ENCODE data around the gene OR4D11.

OR4D11 gene

GRCh38 chr11:59473015-59473414, 30.4 kb upstream of the OR4D11 start, which contains the start of gene OR4D10:
OR4D10 (plus strand) TSS chr11:59473315; CDS start chr11:59477430, 4,115 bp downstream.
- H2BK120ac ChIP-seq (ENCODE audit: low read depth, low read length) = no peak within 1 kb of the TSS
- no peaks in the 10 kb centered on the region for H3K9me3 ChIP-seq (ENCODE audit: control insufficient read depth, low read length)
- H3K4me3 ChIP-seq (ENCODE audit: insufficient read depth in 1 of 2, low read depth in 1 of 2, low read length in 2 of 2) = no peak within 1 kb of the TSS
- no peak within 1 kb of the TSS for H2BK12ac ChIP-seq (ENCODE audit: low read length in 2 of 2)
- no peak within 1 kb of the TSS for H3K4me2 ChIP-seq (ENCODE audit: low read length, poor library complexity, severe bottlenecking)
- no peak within 1 kb of the TSS for H2AFZ ChIP-seq (ENCODE audit: low read depth, low read length)
- no peak for DNase-seq
- no peak within 1 kb of the TSS for H2AK5ac ChIP-seq (ENCODE audit: low read length, severe bottlenecking)
- H2BK15ac ChIP-seq (ENCODE audit: low read depth, poor library complexity, severe bottlenecking) = no peak within 1 kb of the TSS
- no peak within 1 kb of the TSS for H3K9ac ChIP-seq (ENCODE audit: low read length)
- H3K27me3 ChIP-seq (ENCODE audit: control insufficient read depth in 1 of 2, insufficient read depth in 1 of 2, low read length in 2 of 2) = no peaks in the 10 kb centered on the region
- no peak within 1 kb of the TSS for H4K8ac ChIP-seq (ENCODE audit: low read length)
- no peak within 1 kb of the TSS for H2BK5ac ChIP-seq (ENCODE audit: low read depth, low read length, poor library complexity, severe bottlenecking)
- H3K36me3 ChIP-seq (ENCODE audit: control insufficient read depth in 1 of 2, insufficient read depth in 2 of 2, low read depth in 1 of 2, low read length in 2 of 2) = no peaks in the 10 kb centered on the region
- no peaks in the 10 kb centered on the region for H3K4me1 ChIP-seq (ENCODE audit: control insufficient read depth, insufficient read depth, low read depth, low read length)
- H4K91ac ChIP-seq (ENCODE audit: low read length) = no peak within 1 kb of the TSS
- no peak within 1 kb of the TSS for H3K4ac ChIP-seq (ENCODE audit: low read depth in 1 of 2, low read length in 2 of 2)
- H3K79me1 ChIP-seq (replicated peaks; ENCODE audit: low read length, poor library complexity, severe bottlenecking) = no peaks in the 10 kb centered on the region
- no peak within 1 kb of the TSS for H3K27ac ChIP-seq (ENCODE audit: low read length, poor library complexity, severe bottlenecking)
- H3K18ac ChIP-seq (ENCODE audit: low read depth in 1 of 2, low read length in 2 of 2) = no peak within 1 kb of the TSS
- no peak within 1 kb of the TSS for H3K23ac ChIP-seq (ENCODE audit: low read length in 2 of 2)
- no peak within 1 kb of the TSS for H3K14ac ChIP-seq (ENCODE audit: low read length in 2 of 2)

DNA sequence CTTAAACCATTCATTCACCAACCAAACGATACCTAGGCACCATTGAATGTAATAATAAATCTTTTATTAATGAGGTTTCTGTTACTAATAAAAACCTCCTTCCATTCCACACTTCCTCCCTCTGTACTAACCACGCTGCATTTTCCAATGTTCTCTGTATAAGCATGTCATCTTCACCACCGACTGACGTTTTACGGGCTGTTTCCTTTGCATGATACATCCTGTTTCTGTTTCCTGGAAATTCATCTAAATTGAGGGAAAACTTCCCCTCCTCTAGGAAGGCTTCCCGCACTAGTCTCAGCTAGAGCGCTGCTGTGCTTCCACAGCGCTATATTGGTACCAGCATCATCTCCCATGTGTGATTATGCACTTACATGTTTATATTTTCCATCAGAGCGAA, 28.2 kb upstream of the OR4D11 start:
- no peak overlapping the region for H3K27ac ChIP-seq (ENCODE audit: low read length, poor library complexity, severe bottlenecking)
- H3K79me1 ChIP-seq (replicated peaks; ENCODE audit: low read length, poor library complexity, severe bottlenecking) = no peaks in the 10 kb centered on the region
- no peak overlapping the region for H4K91ac ChIP-seq (ENCODE audit: low read length)
- H3K4me3 ChIP-seq (ENCODE audit: insufficient read depth in 1 of 2, low read depth in 1 of 2, low read length in 2 of 2) = no peak overlapping the region
- H3K18ac ChIP-seq (ENCODE audit: low read depth in 1 of 2, low read length in 2 of 2) = no peak overlapping the region
- no peak overlapping the region for H2AK5ac ChIP-seq (ENCODE audit: low read length, severe bottlenecking)
- no peak overlapping the region for H3K4ac ChIP-seq (ENCODE audit: low read depth in 1 of 2, low read length in 2 of 2)
- no peaks in the 10 kb centered on the region for H3K36me3 ChIP-seq (ENCODE audit: control insufficient read depth in 1 of 2, insufficient read depth in 2 of 2, low read depth in 1 of 2, low read length in 2 of 2)
- 89% methylated on average over 6 of the region's 9 CpGs for WGBS
- no peak overlapping the region for H3K14ac ChIP-seq (ENCODE audit: low read length in 2 of 2)
- H2BK120ac ChIP-seq (ENCODE audit: low read depth, low read length) = no peak overlapping the region
- no peak overlapping the region for H3K23ac ChIP-seq (ENCODE audit: low read length in 2 of 2)
- no peak overlapping the region for H2BK5ac ChIP-seq (ENCODE audit: low read depth, low read length, poor library complexity, severe bottlenecking)
- no peaks in the 10 kb centered on the region for H3K9me3 ChIP-seq (ENCODE audit: control insufficient read depth, low read length)
- no peak overlapping the region for H2BK15ac ChIP-seq (ENCODE audit: low read depth, poor library complexity, severe bottlenecking)
- no peak overlapping the region for H2BK12ac ChIP-seq (ENCODE audit: low read length in 2 of 2)
- DNase-seq = no peak
- no peak overlapping the region for H4K8ac ChIP-seq (ENCODE audit: low read length)
- H3K9ac ChIP-seq (ENCODE audit: low read length) = no peak overlapping the region
- no peaks in the 10 kb centered on the region for H3K4me1 ChIP-seq (ENCODE audit: control insufficient read depth, insufficient read depth, low read depth, low read length)
- no peak overlapping the region for H2AFZ ChIP-seq (ENCODE audit: low read depth, low read length)
- no peaks in the 10 kb centered on the region for H3K27me3 ChIP-seq (ENCODE audit: control insufficient read depth in 1 of 2, insufficient read depth in 1 of 2, low read length in 2 of 2)
- H3K4me2 ChIP-seq (ENCODE audit: low read length, poor library complexity, severe bottlenecking) = no peak overlapping the region

- Histone ChIP-seq H3K14ac (ENCODE audit: low read length in 2 of 2) (no peak overlapping the region), H2AK5ac (ENCODE audit: low read length, severe bottlenecking) (no peak overlapping the region), H2BK12ac (ENCODE audit: low read length in 2 of 2) (no peak overlapping the region), H3K27me3 (ENCODE audit: control insufficient read depth in 1 of 2, insufficient read depth in 1 of 2, low read length in 2 of 2) (no peaks in the 10 kb centered on the region), H4K91ac (ENCODE audit: low read length) (no peak overlapping the region), H4K8ac (ENCODE audit: low read length) (no peak overlapping the region), H3K36me3 (ENCODE audit: control insufficient read depth in 1 of 2, insufficient read depth in 2 of 2, low read depth in 1 of 2, low read length in 2 of 2) (no peaks in the 10 kb centered on the region), H3K18ac (ENCODE audit: low read depth in 1 of 2, low read length in 2 of 2) (no peak overlapping the region), H2BK5ac (ENCODE audit: low read depth, low read length, poor library complexity, severe bottlenecking) (no peak overlapping the region), H3K4ac (ENCODE audit: low read depth in 1 of 2, low read length in 2 of 2) (no peak overlapping the region), H2BK120ac (ENCODE audit: low read depth, low read length) (no peak overlapping the region), H2AFZ (ENCODE audit: low read depth, low read length) (no peak overlapping the region), H3K4me3 (ENCODE audit: insufficient read depth in 1 of 2, low read depth in 1 of 2, low read length in 2 of 2) (no peak overlapping the region), H3K9ac (ENCODE audit: low read length) (no peak overlapping the region), H3K27ac (ENCODE audit: low read length, poor library complexity, severe bottlenecking) (no peak overlapping the region), H3K9me3 (ENCODE audit: control insufficient read depth, low read length) (no peaks in the 10 kb centered on the region), H3K4me2 (ENCODE audit: low read length, poor library complexity, severe bottlenecking) (no peak overlapping the region), H3K23ac (ENCODE audit: low read length in 2 of 2) (no peak overlapping the region), H3K79me1 (replicated peaks; ENCODE audit: low read length, poor library complexity, severe bottlenecking) (no peaks in the 10 kb centered on the region), H2BK15ac (ENCODE audit: low read depth, poor library complexity, severe bottlenecking) (no peak overlapping the region), H3K4me1 (ENCODE audit: control insufficient read depth, insufficient read depth, low read depth, low read length) (no peaks in the 10 kb centered on the region)
- DNase-seq = no peak
These were observed 23.5 kb upstream of the OR4D11 start for GRCh38 chr11:59479906-59480305.

DNA sequence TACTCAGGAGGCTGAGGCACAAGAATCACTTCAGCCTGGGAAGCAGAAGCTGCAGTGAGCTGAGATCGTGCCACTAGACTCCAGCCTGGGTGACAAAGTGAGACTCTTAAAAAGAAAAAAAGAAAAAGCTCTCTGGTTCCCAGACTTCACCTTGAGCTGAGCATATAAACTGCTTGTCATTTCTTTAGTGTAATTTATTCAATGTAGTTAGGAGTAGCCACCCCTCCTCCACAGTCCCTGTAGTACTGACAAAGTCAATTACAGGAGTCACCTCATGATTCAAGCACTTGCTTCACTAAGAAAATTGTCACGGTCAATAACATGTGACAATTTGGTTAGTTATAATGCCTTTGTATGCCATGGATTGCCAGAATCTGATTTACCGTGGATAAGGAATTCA, 23.0 kb upstream of the OR4D11 start:
- no peaks in the 10 kb centered on the region for H3K79me1 ChIP-seq (replicated peaks; ENCODE audit: low read length, poor library complexity, severe bottlenecking)
- no peak overlapping the region for H3K4me3 ChIP-seq (ENCODE audit: insufficient read depth in 1 of 2, low read depth in 1 of 2, low read length in 2 of 2)
- WGBS = 77% methylated on average over 3 of the region's 3 CpGs
- H3K4me2 ChIP-seq (ENCODE audit: low read length, poor library complexity, severe bottlenecking) = no peak overlapping the region
- no peak overlapping the region for H2BK12ac ChIP-seq (ENCODE audit: low read length in 2 of 2)
- H3K9ac ChIP-seq (ENCODE audit: low read length) = no peak overlapping the region
- no peak overlapping the region for H2BK15ac ChIP-seq (ENCODE audit: low read depth, poor library complexity, severe bottlenecking)
- H3K9me3 ChIP-seq (ENCODE audit: control insufficient read depth, low read length) = no peaks in the 10 kb centered on the region
- no peak for DNase-seq
- no peaks in the 10 kb centered on the region for H3K4me1 ChIP-seq (ENCODE audit: control insufficient read depth, insufficient read depth, low read depth, low read length)
- H3K14ac ChIP-seq (ENCODE audit: low read length in 2 of 2) = no peak overlapping the region
- H3K27ac ChIP-seq (ENCODE audit: low read length, poor library complexity, severe bottlenecking) = no peak overlapping the region
- H2BK5ac ChIP-seq (ENCODE audit: low read depth, low read length, poor library complexity, severe bottlenecking) = no peak overlapping the region
- H4K91ac ChIP-seq (ENCODE audit: low read length) = no peak overlapping the region
- H3K23ac ChIP-seq (ENCODE audit: low read length in 2 of 2) = no peak overlapping the region
- no peaks in the 10 kb centered on the region for H3K27me3 ChIP-seq (ENCODE audit: control insufficient read depth in 1 of 2, insufficient read depth in 1 of 2, low read length in 2 of 2)
- no peak overlapping the region for H2AFZ ChIP-seq (ENCODE audit: low read depth, low read length)
- no peak overlapping the region for H2AK5ac ChIP-seq (ENCODE audit: low read length, severe bottlenecking)
- no peaks in the 10 kb centered on the region for H3K36me3 ChIP-seq (ENCODE audit: control insufficient read depth in 1 of 2, insufficient read depth in 2 of 2, low read depth in 1 of 2, low read length in 2 of 2)
- H2BK120ac ChIP-seq (ENCODE audit: low read depth, low read length) = no peak overlapping the region
- H3K4ac ChIP-seq (ENCODE audit: low read depth in 1 of 2, low read length in 2 of 2) = no peak overlapping the region
- H4K8ac ChIP-seq (ENCODE audit: low read length) = no peak overlapping the region
- H3K18ac ChIP-seq (ENCODE audit: low read depth in 1 of 2, low read length in 2 of 2) = no peak overlapping the region

Measured in mesenchymal stem cell (in vitro differentiated cells and primary cell).